Non-pigmented ciliary epithelial cell (primary cell): ENCODE data around the gene SFT2D3.

Source experiments
- DNase-seq: peaks from one replicate; pipeline ENCODE4 v3.0.0-alpha.2; 2010; ENCODE audit warnings: low read depth

Gene SFT2D3

GRCh38 chr2:127707890-127708648 is 6.8 kb downstream of the SFT2D3 start:
- no peak for DNase-seq

- DNase-seq: no peak
Observed at GRCh38 chr2:127709336-127709735, 8.0 kb downstream of the SFT2D3 start.

- DNase-seq: no peak
Observed at GRCh38 chr2:127712999-127713398, 11.7 kb downstream of the SFT2D3 start.

GRCh38 chr2:127713562-127713961 is 12.3 kb downstream of the SFT2D3 start:
- DNase-seq: no peak

- no peak for DNase-seq
Observed at GRCh38 chr2:127715778-127716449, 14.6 kb downstream of the SFT2D3 start.

- DNase-seq: no peak
Observed at GRCh38 chr2:127718271-127718670, 17.0 kb downstream of the SFT2D3 start.

GRCh38 chr2:127719301-127720218 is 18.3 kb downstream of the SFT2D3 start:
- no peak for DNase-seq

- no peak for DNase-seq
Observed at GRCh38 chr2:127721311-127721977, 20.1 kb downstream of the SFT2D3 start.

- DNase-seq: no peak
Observed at GRCh38 chr2:127721978-127722355, 20.7 kb downstream of the SFT2D3 start.

GRCh38 chr2:127722807-127723206 is 21.5 kb downstream of the SFT2D3 start:
- DNase-seq: no peak

GRCh38 chr2:127726158-127726880 is 25.0 kb downstream of the SFT2D3 start:
- DNase-seq: no peak

- DNase-seq: no peak
Observed at GRCh38 chr2:127733113-127733815, 32.0 kb downstream of the SFT2D3 start.

- no peak for DNase-seq
Observed at GRCh38 chr2:127733816-127734537, 32.7 kb downstream of the SFT2D3 start.

GRCh38 chr2:127735044-127735443 is 33.7 kb downstream of the SFT2D3 start:
- no peak for DNase-seq

- DNase-seq: no peak
Observed at GRCh38 chr2:127735537-127736399, 34.5 kb downstream of the SFT2D3 start.

- DNase-seq: no peak
Observed at GRCh38 chr2:127737892-127738291, 36.6 kb downstream of the SFT2D3 start.

GRCh38 chr2:127739800-127740199 is 38.5 kb downstream of the SFT2D3 start:
- no peak for DNase-seq

- DNase-seq: no peak
Observed at GRCh38 chr2:127740665-127741288, 39.5 kb downstream of the SFT2D3 start.
